Left ventricle myocardium inferior (tissue), 1 donor: ENCODE results near the gene EPN2. TPM values are rescaled to one million over a fixed set of nuclear protein-coding genes. Genes with fewer than 3 reads are reported as not detected.
A peak's percentile ranks its signal among the peaks of the same experiment; 100 is the strongest.

Experiments
- DNase-seq: peaks from one replicate; pipeline ENCODE4 v3.0.0-alpha.2; 2020
- H3K27ac ChIP-seq: fragments of 200-600 bp; replicated peaks from 2 replicates; pipeline ENCODE4 v1.8.0; 2021
- H3K27me3 ChIP-seq: fragments of 200-600 bp; 2 replicates; pipeline ENCODE4 v1.8.0; 2021; ENCODE audit warnings: low read depth
- H3K36me3 ChIP-seq: fragments of 200-600 bp; 2 replicates; pipeline ENCODE4 v1.8.0; 2021
- H3K4me1 ChIP-seq: fragments of 200-600 bp; 2 replicates; pipeline ENCODE4 v1.8.0; 2021
- H3K4me3 ChIP-seq: fragments of 200-600 bp; 2 replicates; pipeline ENCODE4 v1.8.0; 2021; ENCODE audit warnings: mild to moderate bottlenecking, moderate library complexity
- H3K9me3 ChIP-seq: fragments of 200-600 bp; replicated peaks from 2 replicates; pipeline ENCODE4 v1.8.0; 2021
- CTCF ChIP-seq: fragments of 200-600 bp; IDR thresholded peaks from 2 replicates; pipeline ENCODE4 v1.8.0; 2021; ENCODE audit warnings: antibody characterized with exemption, mild to moderate bottlenecking, borderline replicate concordance
- intact Hi-C: fragments of 100-400 bp; cut with micrococcal nuclease; formaldehyde crosslinking; loops from one replicate; pipeline ENCODE4 v1.11.0; 2022
- total RNA-seq: library from RNA; stranded (reverse); fragmentation: NEBNext Ultra II Directional; extraction: Animal tissue kit (Norgen Biotek cat#: 25700); gene quantifications from one replicate; pipeline ENCODE4 v1.2.1, GENCODE V29; 2021
- donor health status: DM: no; HTN: yes; CAD: no; lungs with severe emphysema.

The EPN2 gene
- total RNA-seq, 1 donor from 2014 or later: 71.7 TPM

GRCh38 chr17:19359151-19359550, 122.0 kb downstream of the EPN2 start:
- no peak for DNase-seq
- no peaks in the 10 kb centered on the region for H3K27me3 ChIP-seq
- H3K27ac ChIP-seq: no peak overlapping the region
- H3K4me1 ChIP-seq: peaks cover 18% of the 10 kb centered on the region
- TF ChIP-seq CTCF: no peak
- no peak overlapping the region for H3K4me3 ChIP-seq
- intact Hi-C loops: no loop called here
- H3K36me3 ChIP-seq: no peaks in the 10 kb centered on the region
- H3K9me3 ChIP-seq: no peaks in the 10 kb centered on the region

GRCh38 chr17:19359856-19360255, 122.7 kb downstream of the EPN2 start:
- H3K27me3 ChIP-seq: no peaks in the 10 kb centered on the region
- H3K27ac ChIP-seq: no peak overlapping the region
- H3K4me3 ChIP-seq: no peak overlapping the region
- H3K36me3 ChIP-seq: no peaks in the 10 kb centered on the region
- TF ChIP-seq CTCF: no peak
- intact Hi-C loops: no loop called here
- DNase-seq: no peak
- peaks cover 18% of the 10 kb centered on the region for H3K4me1 ChIP-seq
- H3K9me3 ChIP-seq: no peaks in the 10 kb centered on the region

- no peak for DNase-seq
- Histone ChIP-seq H3K4me1 (peaks cover 18% of the 10 kb centered on the region), H3K4me3 (no peak overlapping the region), H3K27me3 (no peaks in the 10 kb centered on the region), H3K36me3 (no peaks in the 10 kb centered on the region), H3K27ac (no peak overlapping the region), H3K9me3 (no peaks in the 10 kb centered on the region)
- intact Hi-C loops: no loop called here
- no peak for TF ChIP-seq CTCF
Measured at GRCh38 chr17:19360772-19361171, 123.6 kb downstream of the EPN2 start.

GRCh38 chr17:19361326-19361725, 124.2 kb downstream of the EPN2 start:
- no peak for TF ChIP-seq CTCF
- H3K4me3 ChIP-seq: no peak overlapping the region
- H3K27me3 ChIP-seq: no peaks in the 10 kb centered on the region
- DNase-seq: no peak
- no peak overlapping the region for H3K27ac ChIP-seq
- H3K4me1 ChIP-seq: peaks cover 18% of the 10 kb centered on the region
- H3K36me3 ChIP-seq: no peaks in the 10 kb centered on the region
- intact Hi-C loops: no loop called here
- no peaks in the 10 kb centered on the region for H3K9me3 ChIP-seq

- Histone ChIP-seq H3K27ac (peak overlapping the region; percentile 89), H3K27me3 (no peaks in the 10 kb centered on the region), H3K4me1 (peaks cover 18% of the 10 kb centered on the region), H3K36me3 (no peaks in the 10 kb centered on the region), H3K9me3 (no peaks in the 10 kb centered on the region), H3K4me3 (peak overlapping the region; percentile 96)
- TF ChIP-seq CTCF: no peak
- DNase-seq: no peak
- intact Hi-C loops: loop anchor here (2.0 kb wide), 1 partner anchor 85 kb away; no protein-coding TSS in a partner anchor
Measured at GRCh38 chr17:19361944-19362276, 124.7 kb downstream of the EPN2 start.
